ENCODE data around the gene VPS41. TPM values are rescaled to one million over a fixed set of nuclear protein-coding genes. Genes with fewer than 3 reads are reported as not detected.

Gene VPS41
- total RNA-seq, 2 experiments from 2014 or later, result 62.9 to 66.8 TPM

DNA sequence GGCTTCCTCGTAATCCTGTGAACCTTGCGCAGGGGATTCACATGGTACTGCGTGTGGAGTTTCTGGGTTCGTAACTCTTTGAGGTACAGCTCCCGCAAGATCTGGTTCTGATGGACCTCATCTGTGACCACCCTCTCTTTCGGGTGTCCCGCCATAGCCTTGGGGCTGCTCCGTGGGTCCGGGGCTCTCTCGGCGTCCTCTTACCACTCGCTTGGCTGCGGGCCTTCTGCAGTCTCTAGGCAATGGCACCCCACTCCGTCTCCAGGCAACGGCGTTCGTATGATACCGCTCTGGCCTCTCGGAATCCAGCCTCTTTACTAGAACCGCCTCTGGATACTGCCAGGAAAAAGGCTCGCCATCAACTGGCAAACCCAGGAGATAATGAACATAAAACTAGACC is 223.1 kb downstream of the VPS41 start:
- POLR2A ChIA-PET, result no interaction called here

DNA sequence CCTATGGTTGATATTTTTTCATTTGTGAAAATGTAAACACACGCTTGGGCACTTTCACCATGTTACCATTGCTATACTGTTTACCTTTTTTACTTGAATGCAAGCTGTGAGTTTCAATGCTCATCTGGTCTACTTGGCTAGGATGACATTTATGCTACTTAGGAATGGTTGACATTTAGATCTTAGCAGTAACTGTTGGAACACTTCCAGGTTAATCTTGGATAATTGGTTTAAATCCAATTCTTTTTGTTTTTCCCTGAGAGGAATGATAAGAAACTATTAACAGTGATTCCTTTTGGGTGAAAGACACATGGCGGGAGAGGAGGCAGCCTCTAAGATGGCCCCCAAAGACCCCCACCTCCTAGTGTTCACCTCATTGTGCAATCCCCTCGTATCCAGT is 226.4 kb downstream of the VPS41 start:
- H3K27ac Mint-ChIP-seq, result no peak overlapping the region
- no peak overlapping the region for H3K4me3 Mint-ChIP-seq
- CTCF ChIA-PET, result no interaction called here

More for the DNA sequence above, 223.1 kb downstream of the VPS41 start:
- H3K27ac Mint-ChIP-seq, result no peak overlapping the region
- CTCF ChIA-PET, result no interaction called here
- intact Hi-C loops (cut with micrococcal nuclease), result no loop called here
- H3K27me3 Mint-ChIP-seq, result peaks cover 6% of the 10 kb centered on the region
- H3K4me1 Mint-ChIP-seq (ENCODE audit: low read depth), result no peaks in the 10 kb centered on the region
- H3K4me3 Mint-ChIP-seq, result no peak overlapping the region
- H3K9me3 Mint-ChIP-seq, result no peaks in the 10 kb centered on the region
- DNase-seq, result no peak
- no peaks in the 10 kb centered on the region for H3K36me3 Mint-ChIP-seq

DNA sequence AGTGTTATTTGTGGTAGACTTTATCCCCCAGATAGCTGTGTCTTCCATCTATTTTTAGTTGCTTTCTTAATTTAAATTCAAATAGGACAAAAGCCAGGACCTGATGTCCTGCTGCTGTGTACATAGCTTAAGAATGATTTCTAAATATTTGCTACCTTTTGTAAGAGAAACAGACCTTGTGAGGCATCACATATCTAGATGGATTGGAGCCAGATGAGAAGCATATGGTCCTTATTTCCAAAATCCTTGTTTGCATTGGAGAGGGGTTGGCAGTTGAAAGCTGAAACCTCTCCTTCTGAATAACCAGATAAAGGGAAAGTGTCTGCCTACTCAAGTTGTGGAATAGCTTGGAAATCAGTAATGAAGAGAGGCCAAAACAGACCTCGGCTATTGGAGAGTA is 227.1 kb downstream of the VPS41 start:
- no peak overlapping the region for H3K4me3 Mint-ChIP-seq
- peaks cover 6% of the 10 kb centered on the region for H3K27me3 Mint-ChIP-seq
- DNase-seq, result no peak
- no peak overlapping the region for H3K27ac Mint-ChIP-seq
- H3K4me1 Mint-ChIP-seq (ENCODE audit: low read depth), result no peaks in the 10 kb centered on the region
- no peaks in the 10 kb centered on the region for H3K36me3 Mint-ChIP-seq
- ChIA-PET POLR2A (no interaction called here), CTCF (interaction anchor here (0.6 kb wide), 1 partner anchor 55 kb away, joined by 3 read pairs; no protein-coding TSS in a partner anchor)
- intact Hi-C loops (cut with micrococcal nuclease), result no loop called here
- H3K9me3 Mint-ChIP-seq, result no peaks in the 10 kb centered on the region

More for the DNA sequence above, 226.4 kb downstream of the VPS41 start:
- POLR2A ChIA-PET, result no interaction called here
- no peaks in the 10 kb centered on the region for H3K4me1 Mint-ChIP-seq (ENCODE audit: low read depth)
- H3K9me3 Mint-ChIP-seq, result no peaks in the 10 kb centered on the region
- no peaks in the 10 kb centered on the region for H3K36me3 Mint-ChIP-seq
- intact Hi-C loops (cut with micrococcal nuclease), result no loop called here
- no peak for DNase-seq
- peaks cover 6% of the 10 kb centered on the region for H3K27me3 Mint-ChIP-seq

DNA sequence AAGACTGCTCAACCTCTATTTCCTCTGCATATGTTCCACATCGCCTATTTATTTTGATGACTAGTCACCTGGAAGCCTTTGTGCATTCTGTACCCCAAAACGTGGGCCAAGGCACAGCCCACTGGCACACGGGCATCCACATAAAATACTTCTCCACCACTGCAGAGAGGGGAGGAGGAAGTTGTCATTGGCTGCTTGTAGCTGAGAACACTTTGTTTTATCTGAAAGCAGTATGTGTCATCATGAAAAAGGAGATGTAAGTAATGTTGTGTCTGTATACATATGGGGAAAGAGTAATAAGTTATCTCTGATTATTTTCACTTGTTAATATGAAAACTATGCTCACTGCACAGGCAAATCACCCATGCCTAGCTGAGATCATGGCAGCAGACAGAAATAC is 229.6 kb downstream of the VPS41 start:
- H3K36me3 Mint-ChIP-seq, result no peaks in the 10 kb centered on the region
- no peaks in the 10 kb centered on the region for H3K4me1 Mint-ChIP-seq (ENCODE audit: low read depth)
- ChIA-PET CTCF (no interaction called here), POLR2A (no interaction called here)
- DNase-seq, result no peak
- H3K4me3 Mint-ChIP-seq, result no peak overlapping the region
- H3K27me3 Mint-ChIP-seq, result no peaks in the 10 kb centered on the region
- H3K27ac Mint-ChIP-seq, result no peak overlapping the region
- no peaks in the 10 kb centered on the region for H3K9me3 Mint-ChIP-seq
- intact Hi-C loops (cut with micrococcal nuclease), result no loop called here

DNA sequence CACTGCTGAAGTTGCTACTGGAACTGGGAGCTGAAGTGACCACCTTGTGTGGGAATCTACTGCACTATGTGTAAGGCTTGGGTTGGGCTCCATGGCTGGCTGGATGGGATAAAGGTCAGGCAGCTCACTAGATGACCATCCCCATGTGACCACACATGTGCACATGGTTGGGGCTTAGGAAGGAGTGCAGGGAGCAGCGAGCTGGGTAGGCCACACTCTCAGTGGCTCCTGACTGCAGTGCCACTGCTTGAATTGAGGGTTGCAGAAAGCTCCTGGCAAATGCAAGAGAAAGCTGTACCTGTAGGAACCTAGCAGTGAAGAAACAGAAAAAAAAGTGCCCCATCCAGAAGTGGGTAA is 230.3 kb downstream of the VPS41 start:
- Mint-ChIP-seq H3K4me3 (no peak overlapping the region), H3K9me3 (no peaks in the 10 kb centered on the region), H3K27me3 (no peaks in the 10 kb centered on the region), H3K27ac (no peak overlapping the region), H3K4me1 (ENCODE audit: low read depth) (no peaks in the 10 kb centered on the region), H3K36me3 (no peaks in the 10 kb centered on the region)
- ChIA-PET CTCF (no interaction called here), POLR2A (no interaction called here)
- intact Hi-C loops (cut with micrococcal nuclease), result no loop called here
- no peak for DNase-seq

DNA sequence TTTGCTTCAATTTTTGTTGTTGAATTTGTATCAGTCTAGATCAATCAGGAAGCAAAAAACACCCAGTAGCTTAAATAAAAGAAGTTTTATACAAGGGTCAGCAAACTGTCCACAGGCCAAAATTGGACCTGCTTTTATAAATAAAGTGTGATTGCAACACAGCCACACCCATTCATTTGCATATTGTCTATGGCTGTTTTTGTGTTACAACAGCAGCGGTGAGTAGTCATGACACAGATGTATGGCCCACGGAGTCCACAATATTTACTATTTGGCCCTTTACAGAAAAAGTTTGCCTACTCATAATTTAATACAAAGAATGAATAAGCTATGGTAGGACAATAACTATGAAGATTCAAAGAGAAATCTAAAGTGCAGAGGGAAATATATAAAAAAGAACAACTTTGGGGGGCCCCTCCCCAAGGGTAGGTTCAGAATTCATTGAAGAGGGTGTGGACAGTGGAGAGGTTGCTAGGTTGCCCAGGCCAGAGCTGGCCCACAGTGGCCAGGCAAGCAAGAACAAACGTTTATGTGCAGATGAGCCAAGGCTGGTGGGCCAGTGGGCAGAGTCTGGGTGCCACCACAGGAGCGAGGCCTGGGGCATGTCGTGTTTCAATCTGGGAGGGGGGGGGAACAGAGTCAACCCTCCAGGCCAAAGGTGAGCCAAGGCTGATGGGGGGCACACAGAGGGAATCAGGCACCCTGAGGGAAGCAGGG is 230.9 kb downstream of the VPS41 start:
- CTCF ChIA-PET, result no interaction called here

DNA sequence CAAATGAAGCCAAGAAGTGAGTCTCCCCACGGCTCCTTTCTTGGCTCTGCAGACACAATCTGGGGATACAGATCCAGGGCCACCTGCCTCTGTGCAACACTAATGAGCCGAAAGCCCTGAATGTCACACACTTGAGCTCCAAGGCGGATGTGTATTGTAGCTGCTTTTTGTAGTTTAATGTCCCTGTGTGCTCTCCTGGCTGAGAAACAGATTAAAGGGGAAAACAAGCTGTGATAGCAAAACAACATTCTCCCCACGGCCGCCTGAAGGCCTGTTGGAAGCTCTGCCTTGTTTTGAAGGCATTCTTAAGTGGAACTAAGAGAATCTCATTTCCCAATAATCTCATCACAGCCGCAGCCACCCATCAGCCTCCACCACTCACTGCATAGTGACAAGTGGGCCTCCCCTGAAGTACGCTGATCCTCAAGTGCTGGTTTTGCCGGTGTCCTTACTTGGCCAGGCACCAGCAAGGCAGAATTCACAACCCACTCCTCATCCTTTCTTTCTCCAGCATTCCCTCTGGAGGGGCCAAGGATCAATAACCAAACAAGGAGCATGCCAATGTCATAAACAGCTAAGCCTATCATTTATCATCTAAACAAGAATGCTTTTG is 233.4 kb downstream of the VPS41 start:
- POLR2A ChIA-PET, result no interaction called here
- Mint-ChIP-seq H3K27ac (no peak overlapping the region), H3K4me3 (no peak overlapping the region), H3K27me3 (peaks cover 9% of the 10 kb centered on the region), H3K36me3 (no peaks in the 10 kb centered on the region), H3K9me3 (no peaks in the 10 kb centered on the region), H3K4me1 (ENCODE audit: low read depth) (no peaks in the 10 kb centered on the region)
- CTCF ChIA-PET, result no interaction called here
- no peak for DNase-seq
- intact Hi-C loops (cut with micrococcal nuclease), result no loop called here

More for the DNA sequence above, 230.9 kb downstream of the VPS41 start:
- H3K4me3 Mint-ChIP-seq, result no peak overlapping the region
- POLR2A ChIA-PET, result no interaction called here
- H3K36me3 Mint-ChIP-seq, result no peaks in the 10 kb centered on the region
- no peaks in the 10 kb centered on the region for H3K27me3 Mint-ChIP-seq
- intact Hi-C loops (cut with micrococcal nuclease), result no loop called here
- H3K27ac Mint-ChIP-seq, result no peak overlapping the region
- H3K9me3 Mint-ChIP-seq, result no peaks in the 10 kb centered on the region
- no peaks in the 10 kb centered on the region for H3K4me1 Mint-ChIP-seq (ENCODE audit: low read depth)
- DNase-seq, result no peak

DNA sequence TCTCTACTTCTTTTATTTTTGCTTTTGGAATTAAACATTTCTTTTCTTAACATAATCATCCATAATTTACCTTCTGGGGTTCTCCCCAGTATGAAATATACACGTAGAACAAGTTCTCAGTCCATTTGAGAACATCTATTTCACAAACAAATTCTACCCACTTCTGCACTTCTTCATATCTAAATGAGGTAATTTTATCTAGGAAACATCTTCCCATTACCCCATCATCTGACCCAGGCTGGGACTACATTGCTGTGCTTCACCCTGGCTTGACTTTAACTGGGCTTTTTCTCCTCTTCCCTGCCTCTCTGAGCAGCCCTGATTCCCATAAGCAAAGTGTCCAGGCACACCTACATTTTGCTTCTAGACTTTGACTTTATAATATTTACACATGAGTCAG is 234.5 kb downstream of the VPS41 start:
- no peaks in the 10 kb centered on the region for H3K4me1 Mint-ChIP-seq (ENCODE audit: low read depth)
- no peak overlapping the region for H3K4me3 Mint-ChIP-seq
- H3K27me3 Mint-ChIP-seq, result peaks cover 9% of the 10 kb centered on the region
- ChIA-PET POLR2A (no interaction called here), CTCF (no interaction called here)
- H3K9me3 Mint-ChIP-seq, result no peaks in the 10 kb centered on the region
- H3K36me3 Mint-ChIP-seq, result no peaks in the 10 kb centered on the region
- intact Hi-C loops (cut with micrococcal nuclease), result no loop called here
- no peak for DNase-seq
- no peak overlapping the region for H3K27ac Mint-ChIP-seq

DNA sequence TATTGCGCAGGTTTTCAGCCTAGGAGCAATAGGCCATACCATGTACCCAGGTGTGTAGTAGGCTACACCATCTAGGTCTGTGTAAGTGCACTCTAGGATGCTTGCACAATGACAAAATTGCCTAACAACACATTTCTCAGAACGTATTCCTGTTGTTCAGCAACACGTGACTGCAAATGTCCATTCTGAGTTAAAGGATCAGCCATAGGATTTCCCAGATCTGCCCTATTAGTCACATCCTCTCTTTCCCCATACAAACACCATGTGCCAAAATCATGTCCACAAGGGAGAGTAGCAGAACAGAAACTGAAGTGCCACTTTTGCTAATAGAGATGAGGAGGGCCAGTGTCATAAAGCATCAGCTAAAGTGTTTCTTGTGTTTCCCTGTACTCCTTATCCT is 235.2 kb downstream of the VPS41 start:
- DNase-seq, result no peak
- ChIA-PET POLR2A (no interaction called here), CTCF (no interaction called here)
- intact Hi-C loops (cut with micrococcal nuclease), result no loop called here
- H3K27ac Mint-ChIP-seq, result no peak overlapping the region
- no peaks in the 10 kb centered on the region for H3K36me3 Mint-ChIP-seq
- H3K9me3 Mint-ChIP-seq, result no peaks in the 10 kb centered on the region
- peaks cover 9% of the 10 kb centered on the region for H3K27me3 Mint-ChIP-seq
- H3K4me3 Mint-ChIP-seq, result no peak overlapping the region
- no peaks in the 10 kb centered on the region for H3K4me1 Mint-ChIP-seq (ENCODE audit: low read depth)

Other genes with a start within 250 kb of the VPS41 start
- not detected for gene POU6F2, start 68.7 kb upstream of the VPS41 start, total RNA-seq